Breast epithelium (tissue), 4 donors: ENCODE data around the gene FYB1. TPM values are rescaled to one million over a fixed set of nuclear protein-coding genes. Genes with fewer than 3 reads are reported as not detected.

ENCODE experiments used
- DNase-seq, 2 donors: peaks; one replicate each; pipeline ENCODE4 v3.0.0-alpha.2; 2019; ENCODE audit warnings: low spot score in 2 of 2
- H3K27ac ChIP-seq, 2 donors: fragments of 200-600 bp; sonication (generic) in 1 of 2; one replicate each; pipeline ENCODE4 v1.5.1; 2016 to 2019; ENCODE audit warnings: mild to moderate bottlenecking in 1 of 2
- H3K27me3 ChIP-seq, 2 donors: fragments of 200-600 bp; sonication (generic) in 1 of 2; one replicate each; pipeline versions ENCODE4 v1.5.1 to v1.6.0; 2017 to 2019; ENCODE audit warnings: control low read depth in 1 of 2, mild to moderate bottlenecking in 1 of 2
- H3K36me3 ChIP-seq: fragments of 200-600 bp; one replicate; pipeline ENCODE4 v1.5.1; 2019
- H3K4me1 ChIP-seq, 2 donors: fragments of 200-600 bp; sonication (generic); one replicate each; pipeline ENCODE4 v1.5.1; 2016 to 2019; ENCODE audit warnings: control low read depth in 1 of 2
- H3K4me3 ChIP-seq, 3 donors: fragments of 200-600 bp; sonication (generic); 1 replicate in 2 of 3; 2 replicates in 1 of 3; pipeline ENCODE4 v1.5.1; 2016 to 2019; ENCODE audit warnings: mild to moderate bottlenecking in 3 of 3, moderate library complexity in 2 of 3
- H3K9me3 ChIP-seq, 2 donors: fragments of 200-600 bp; sonication (generic) in 1 of 2; one replicate each; pipeline ENCODE4 v1.5.1; 2016 to 2019; ENCODE audit warnings: control low read depth in 1 of 2
- POLR2A ChIP-seq: fragments of 450-650 bp; IDR thresholded peaks from one replicate; pipeline ENCODE4 v1.6.1; 2016; ENCODE audit warnings: antibody characterized with exemption, mild to moderate bottlenecking, moderate library complexity
- POLR2AphosphoS5 ChIP-seq, 3 donors: sonication (generic); formaldehyde crosslinking; IDR thresholded peaks; one replicate each; pipeline ENCODE4 v1.6.1; 2017; ENCODE audit warnings: antibody characterized with exemption in 3 of 3
- intact Hi-C: fragments of 100-400 bp; cut with DNase I; formaldehyde crosslinking; loops from one replicate; pipeline ENCODE4 v1.15.1; 2023; ENCODE audit warnings: low total_unique reads
- total RNA-seq, 3 donors: library from RNA; depleted of rRNA; stranded (reverse); fragments of >200 nt; gene quantifications; one replicate each; pipeline ENCODE4 v1.1.0, GENCODE V29; 2016
- TF ChIP-seq, protein P1 (sequence below), 3 donors: fragments of 450-650 bp; IDR thresholded peaks; one replicate each; pipeline ENCODE4 v1.5.1; 2016 to 2017; ENCODE audit warnings: antibody characterized with exemption in 3 of 3, mild to moderate bottlenecking in 3 of 3, moderate library complexity in 3 of 3

The FYB1 gene
- total RNA-seq, 3 donors from 2014 or later, result 10.2 to 17.9 (median 11.4) TPM

GRCh38 chr5:39158127-39158593, 61.2 kb downstream of the FYB1 start:
- H3K27ac ChIP-seq, result no peak overlapping the region
- intact Hi-C loops, result no loop called here
- no peak overlapping the region for H3K4me3 ChIP-seq
- H3K36me3 ChIP-seq, result no peaks in the 10 kb centered on the region
- TF ChIP-seq, protein P1, sequence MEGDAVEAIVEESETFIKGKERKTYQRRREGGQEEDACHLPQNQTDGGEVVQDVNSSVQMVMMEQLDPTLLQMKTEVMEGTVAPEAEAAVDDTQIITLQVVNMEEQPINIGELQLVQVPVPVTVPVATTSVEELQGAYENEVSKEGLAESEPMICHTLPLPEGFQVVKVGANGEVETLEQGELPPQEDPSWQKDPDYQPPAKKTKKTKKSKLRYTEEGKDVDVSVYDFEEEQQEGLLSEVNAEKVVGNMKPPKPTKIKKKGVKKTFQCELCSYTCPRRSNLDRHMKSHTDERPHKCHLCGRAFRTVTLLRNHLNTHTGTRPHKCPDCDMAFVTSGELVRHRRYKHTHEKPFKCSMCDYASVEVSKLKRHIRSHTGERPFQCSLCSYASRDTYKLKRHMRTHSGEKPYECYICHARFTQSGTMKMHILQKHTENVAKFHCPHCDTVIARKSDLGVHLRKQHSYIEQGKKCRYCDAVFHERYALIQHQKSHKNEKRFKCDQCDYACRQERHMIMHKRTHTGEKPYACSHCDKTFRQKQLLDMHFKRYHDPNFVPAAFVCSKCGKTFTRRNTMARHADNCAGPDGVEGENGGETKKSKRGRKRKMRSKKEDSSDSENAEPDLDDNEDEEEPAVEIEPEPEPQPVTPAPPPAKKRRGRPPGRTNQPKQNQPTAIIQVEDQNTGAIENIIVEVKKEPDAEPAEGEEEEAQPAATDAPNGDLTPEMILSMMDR (IDR thresholded peaks at IDR 0.05), result no peak
- no peak for TF ChIP-seq POLR2AphosphoS5 (IDR thresholded peaks at IDR 0.05)
- no peak for TF ChIP-seq POLR2A
- no peak for DNase-seq
- H3K4me1 ChIP-seq, result no peaks in the 10 kb centered on the region
- no peaks in the 10 kb centered on the region for H3K9me3 ChIP-seq
- no peaks in the 10 kb centered on the region for H3K27me3 ChIP-seq

- no peak for DNase-seq
- no peaks in the 10 kb centered on the region for H3K9me3 ChIP-seq
- intact Hi-C loops, result no loop called here
- H3K27ac ChIP-seq, result no peak overlapping the region
- H3K36me3 ChIP-seq, result no peaks in the 10 kb centered on the region
- H3K27me3 ChIP-seq, result no peaks in the 10 kb centered on the region
- no peak overlapping the region for H3K4me3 ChIP-seq
- H3K4me1 ChIP-seq, result no peaks in the 10 kb centered on the region
- TF ChIP-seq, protein P1 (IDR thresholded peaks at IDR 0.05), result no peak
These were observed 61.7 kb downstream of the FYB1 start for GRCh38 chr5:39157701-39158100.

DNA sequence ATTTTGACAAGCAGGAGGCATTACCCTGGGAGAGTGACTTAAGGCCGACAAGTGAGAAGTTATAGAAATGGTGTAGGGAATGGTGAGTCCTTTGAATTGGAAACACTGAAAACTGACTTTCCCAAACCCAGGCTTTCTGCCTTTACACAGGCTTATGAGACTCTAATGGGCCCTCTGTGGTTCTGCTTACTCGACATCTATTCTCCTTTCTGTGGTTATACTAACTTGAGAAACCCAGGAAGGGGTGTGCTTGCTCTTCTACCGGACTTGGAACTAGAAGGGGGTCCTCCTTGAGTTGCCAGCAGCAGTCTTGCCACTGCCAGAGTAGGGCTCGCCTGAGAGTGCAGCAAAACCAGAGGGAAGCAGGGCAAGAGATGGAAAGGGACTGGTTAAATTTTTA, 63.3 kb downstream of the FYB1 start:
- no peaks in the 10 kb centered on the region for H3K9me3 ChIP-seq

GRCh38 chr5:39151745-39152144, 67.6 kb downstream of the FYB1 start:
- Histone ChIP-seq H3K4me1 (no peaks in the 10 kb centered on the region), H3K27ac (no peak overlapping the region), H3K27me3 (no peaks in the 10 kb centered on the region), H3K4me3 (no peak overlapping the region), H3K9me3 (no peaks in the 10 kb centered on the region), H3K36me3 (no peaks in the 10 kb centered on the region)
- TF ChIP-seq, protein P1 (IDR thresholded peaks at IDR 0.05), result no peak
- TF ChIP-seq POLR2AphosphoS5 (IDR thresholded peaks at IDR 0.05), result no peak
- TF ChIP-seq POLR2A, result no peak
- DNase-seq, result no peak
- intact Hi-C loops, result no loop called here

More for the DNA sequence above, 63.3 kb downstream of the FYB1 start:
- Histone ChIP-seq H3K4me3 (no peak overlapping the region), H3K27me3 (no peaks in the 10 kb centered on the region), H3K4me1 (no peaks in the 10 kb centered on the region), H3K36me3 (no peaks in the 10 kb centered on the region), H3K27ac (no peak overlapping the region)
- DNase-seq, result no peak
- TF ChIP-seq, protein P1 (IDR thresholded peaks at IDR 0.05), result no peak
- TF ChIP-seq POLR2AphosphoS5 (IDR thresholded peaks at IDR 0.05) (no peak), POLR2A (no peak)
- intact Hi-C loops, result no loop called here

- intact Hi-C loops, result loop anchor here (1.0 kb wide), 1 partner anchor 11 kb away; no protein-coding TSS in a partner anchor
- H3K9me3 ChIP-seq, result no peaks in the 10 kb centered on the region
These were observed 69.4 kb downstream of the FYB1 start for GRCh38 chr5:39149966-39150365.

More at GRCh38 chr5:39149966-39150365, 69.4 kb downstream of the FYB1 start:
- TF ChIP-seq POLR2A, result no peak
- no peak for DNase-seq
- H3K4me3 ChIP-seq, result no peak overlapping the region
- H3K36me3 ChIP-seq, result no peaks in the 10 kb centered on the region
- H3K27ac ChIP-seq, result no peak overlapping the region
- H3K4me1 ChIP-seq, result no peaks in the 10 kb centered on the region
- H3K27me3 ChIP-seq, result no peaks in the 10 kb centered on the region
